H9 (cell line): ENCODE results near the gene TBC1D1. TPM values are rescaled to one million over a fixed set of nuclear protein-coding genes. Genes with fewer than 3 reads are reported as not detected.

ENCODE experiments used
- DNase-seq: peaks from one replicate; pipeline ENCODE4 v3.0.0-alpha.2; 2017
- H2AFZ ChIP-seq: one replicate; pipeline ENCODE4 v1.6.1; 2013; ENCODE audit warnings: mild to moderate bottlenecking, low read length, control low read depth, moderate library complexity
- H2AK5ac ChIP-seq: 2 replicates; pipeline ENCODE4 v1.6.1; 2013; ENCODE audit warnings: low read length, control low read depth, mixed read lengths; ENCODE audit not compliant: insufficient read length
- H2BK120ac ChIP-seq: one replicate; pipeline ENCODE4 v1.6.1; 2013; ENCODE audit warnings: low read depth, mild to moderate bottlenecking, low read length, control low read depth, inconsistent platforms; ENCODE audit not compliant: poor library complexity, severe bottlenecking
- H2BK12ac ChIP-seq: 2 replicates; pipeline ENCODE4 v1.6.1; 2013; ENCODE audit warnings: low read length, control low read depth, mixed read lengths, low read depth; ENCODE audit not compliant: insufficient read length
- H2BK15ac ChIP-seq: 2 replicates; pipeline ENCODE4 v1.6.1; 2013; ENCODE audit warnings: low read depth, low read length, control low read depth
- H2BK20ac ChIP-seq: one replicate; pipeline ENCODE4 v1.6.1; 2013; ENCODE audit warnings: low read depth, mild to moderate bottlenecking, low read length, control low read depth, inconsistent platforms; ENCODE audit not compliant: poor library complexity, severe bottlenecking
- H2BK5ac ChIP-seq: 2 replicates; pipeline ENCODE4 v1.6.1; 2013; ENCODE audit warnings: low read length, control low read depth, mixed read lengths; ENCODE audit not compliant: insufficient read length
- H3K14ac ChIP-seq: 2 replicates; pipeline ENCODE4 v1.6.1; 2013; ENCODE audit warnings: low read length, control low read depth; ENCODE audit not compliant: insufficient read depth
- H3K18ac ChIP-seq: 2 replicates; pipeline ENCODE4 v1.6.1; 2013; ENCODE audit warnings: low read depth, mild to moderate bottlenecking, mixed read lengths, low read length, control low read depth; ENCODE audit not compliant: insufficient read length
- H3K23ac ChIP-seq: 2 replicates; pipeline ENCODE4 v1.6.1; 2013; ENCODE audit warnings: low read length, control low read depth, mixed read lengths, low read depth; ENCODE audit not compliant: insufficient read length
- H3K23me2 ChIP-seq: 2 replicates; pipeline ENCODE4 v1.6.1; 2013; ENCODE audit warnings: low read depth, mild to moderate bottlenecking, mixed read lengths, low read length, control low read depth; ENCODE audit not compliant: insufficient read length, poor library complexity, severe bottlenecking
- H3K27ac ChIP-seq: 2 replicates; pipeline ENCODE4 v1.5.1; 2013; ENCODE audit warnings: low read length, control low read depth, mixed read lengths, low read depth; ENCODE audit not compliant: insufficient read length
- H3K27me3 ChIP-seq: 2 replicates; pipeline ENCODE4 v1.6.1; 2013; ENCODE audit warnings: low read length, control low read depth, inconsistent platforms; ENCODE audit not compliant: insufficient read depth
- H3K4ac ChIP-seq: 2 replicates; pipeline ENCODE4 v1.6.1; 2013; ENCODE audit warnings: low read depth, mild to moderate bottlenecking, control low read depth, inconsistent platforms, low read length, moderate library complexity
- H3K4me1 ChIP-seq: 2 replicates; pipeline ENCODE4 v1.6.1; 2013; ENCODE audit warnings: low read length, control low read depth, inconsistent platforms; ENCODE audit not compliant: insufficient read depth
- H3K4me2 ChIP-seq: 2 replicates; pipeline ENCODE4 v1.6.1; 2013; ENCODE audit warnings: low read length, control low read depth, mixed read lengths; ENCODE audit not compliant: insufficient read length, insufficient read depth
- H3K56ac ChIP-seq: 2 replicates; pipeline ENCODE4 v1.6.1; 2013; ENCODE audit warnings: low read depth, mild to moderate bottlenecking, mixed read lengths, low read length, control low read depth; ENCODE audit not compliant: insufficient read length
- H3K79me1 ChIP-seq: 2 replicates; pipeline ENCODE4 v1.6.1; 2013; ENCODE audit warnings: low read depth, mild to moderate bottlenecking, moderate library complexity, low read length, control low read depth, inconsistent platforms; ENCODE audit not compliant: insufficient read depth, poor library complexity, severe bottlenecking
- H3K79me2 ChIP-seq: 2 replicates; pipeline ENCODE4 v1.6.1; 2013; ENCODE audit warnings: low read length, control low read depth, inconsistent platforms; ENCODE audit not compliant: insufficient read depth
- H3K9ac ChIP-seq: 2 replicates; pipeline ENCODE4 v1.6.1; 2013; ENCODE audit warnings: low read length, control low read depth, mixed read lengths; ENCODE audit not compliant: insufficient read length; ENCODE audit errors: extremely low read depth
- H3K9me3 ChIP-seq: one replicate; pipeline ENCODE4 v1.6.1; 2013; ENCODE audit warnings: low read depth, low read length, inconsistent platforms; ENCODE audit not compliant: control insufficient read depth
- H3T11ph ChIP-seq: one replicate; pipeline ENCODE4 v1.6.1; 2013; ENCODE audit warnings: mild to moderate bottlenecking, low read length, control low read depth, inconsistent platforms
- H4K20me1 ChIP-seq: one replicate; pipeline ENCODE4 v1.6.1; 2013; ENCODE audit not compliant: control insufficient read depth, insufficient read length, insufficient read depth
- H4K5ac ChIP-seq: 2 replicates; pipeline ENCODE4 v1.6.1; 2013; ENCODE audit warnings: low read depth, mild to moderate bottlenecking, mixed read lengths, low read length, control low read depth; ENCODE audit not compliant: insufficient read length
- H4K8ac ChIP-seq: replicated peaks from 2 replicates; pipeline ENCODE4 v1.6.1; 2013; ENCODE audit warnings: low read length, control low read depth, mixed read lengths, low read depth; ENCODE audit not compliant: insufficient read length
- H4K91ac ChIP-seq: 2 replicates; pipeline ENCODE4 v1.6.1; 2013; ENCODE audit warnings: low read depth, mild to moderate bottlenecking, moderate library complexity, mixed read lengths, low read length, control low read depth; ENCODE audit not compliant: insufficient read length
- H3K27ac Mint-ChIP-seq, 3 experiments: 2 replicates in 2 of 3; 3 replicates in 1 of 3; pipeline ENCODE4 v1.8.0; 2020 to 2021; ENCODE audit warnings: mixed read lengths in 3 of 3, mild to moderate bottlenecking in 1 of 3, moderate library complexity in 1 of 3
- H3K27me3 Mint-ChIP-seq: 2 replicates; pipeline ENCODE4 v1.8.0; 2021; ENCODE audit warnings: low read depth, mild to moderate bottlenecking, moderate library complexity, mixed read lengths
- H3K36me3 Mint-ChIP-seq, 3 experiments: 2 replicates in 2 of 3; 3 replicates in 1 of 3; pipeline ENCODE4 v1.8.0; 2020 to 2021; ENCODE audit warnings: low read depth in 3 of 3, mixed read lengths in 3 of 3; ENCODE audit not compliant: insufficient read depth in 1 of 3
- H3K4me1 Mint-ChIP-seq, 2 experiments: 2 replicates each; pipeline ENCODE4 v1.8.0; 2020; ENCODE audit warnings: mixed read lengths in 2 of 2
- H3K4me3 Mint-ChIP-seq, 2 experiments: 2 replicates in 1 of 2; 3 replicates in 1 of 2; pipeline ENCODE4 v1.8.0; 2020 to 2021; ENCODE audit warnings: mild to moderate bottlenecking in 2 of 2, mixed read lengths in 2 of 2, moderate library complexity in 1 of 2
- H3K9me3 Mint-ChIP-seq, 2 experiments: 2 replicates in 1 of 2; 3 replicates in 1 of 2; pipeline ENCODE4 v1.8.0; 2020; ENCODE audit warnings: mild to moderate bottlenecking in 2 of 2, mixed read lengths in 2 of 2, moderate library complexity in 1 of 2
- CTCF ChIP-seq: fragments of 200-600 bp; sonication (generic); conservative IDR thresholded peaks from 3 replicates; pipeline ENCODE4 v1.8.0; 2021; ENCODE audit warnings: antibody characterized with exemption, mild to moderate bottlenecking
- WGBS: extraction: QIAGEN DNeasy Blood & Tissue Kit; methylation state at CpG from one replicate; pipeline ENCODE4 v1.1.7; 2013; ENCODE audit warnings: missing lambda C conversion rate, low lambda C conversion rate, mixed read lengths; ENCODE audit not compliant: insufficient read length; ENCODE audit errors: extremely low coverage; 5-methylcytosine and 5-hydroxymethylcytosine counted together
- total RNA-seq: library from RNA; stranded (reverse); gene quantifications from 2 replicates; pipeline ENCODE4 v1.2.1, GENCODE V29; 2021

The TBC1D1 gene
- total RNA-seq, 1 experiment from 2014 or later, result 109 TPM

- no peaks in the 10 kb centered on the region for H4K20me1 ChIP-seq
- H4K8ac ChIP-seq, result no peak overlapping the region
- H3K4ac ChIP-seq, result no peak overlapping the region
- peaks cover 4% of the 10 kb centered on the region for H3K27me3 Mint-ChIP-seq
- no peak overlapping the region for H3K4me2 ChIP-seq
- H3K9me3 ChIP-seq, result no peaks in the 10 kb centered on the region
- no peaks in the 10 kb centered on the region for H3K27me3 ChIP-seq
- no peak overlapping the region for H2AFZ ChIP-seq
- no peak overlapping the region for H3T11ph ChIP-seq
- peaks cover 13 to 15% of the 10 kb centered on the region in 2 experiments for H3K4me1 Mint-ChIP-seq
- no peaks in the 10 kb centered on the region for H3K79me1 ChIP-seq
- H3K14ac ChIP-seq, result no peak overlapping the region
- DNase-seq, result no peak
- H3K9me3 Mint-ChIP-seq, result no peaks in the 10 kb centered on the region
- H4K5ac ChIP-seq, result no peak overlapping the region
- no peak overlapping the region for H3K27ac ChIP-seq
- no peak overlapping the region for H4K91ac ChIP-seq
- no peak overlapping the region for H3K23ac ChIP-seq
- no peak overlapping the region for H3K56ac ChIP-seq
- no peak overlapping the region for H2BK120ac ChIP-seq
- no peak overlapping the region for H3K18ac ChIP-seq
- WGBS, result no CpG with 5 or more reads among the region's 7 CpGs
- no peak overlapping the region for H2BK5ac ChIP-seq
- no peaks in the 10 kb centered on the region; the same call in 1 of the 2 replicates for H3K4me1 ChIP-seq
- H2BK15ac ChIP-seq, result no peak overlapping the region
- no peak overlapping the region for H3K4me3 Mint-ChIP-seq
- no peaks in the 10 kb centered on the region for H3K23me2 ChIP-seq
- no peak overlapping the region for H2BK20ac ChIP-seq
- H2AK5ac ChIP-seq, result no peak overlapping the region
- H3K79me2 ChIP-seq, result no peaks in the 10 kb centered on the region
- no peak for TF ChIP-seq CTCF
- no peaks in the 10 kb centered on the region for H3K36me3 Mint-ChIP-seq
- 0 out of 7 replicates have a peak overlapping the region, but pooled peaks of 1 of the 3 experiments have one; percentile 60 for H3K27ac Mint-ChIP-seq
- H3K9ac ChIP-seq, result no peak overlapping the region
- H2BK12ac ChIP-seq, result no peak overlapping the region
Measured at GRCh38 chr4:38152721-38153386, 262.0 kb downstream of the TBC1D1 start.
